Activated naive CD4-positive, alpha-beta T cell treated with anti-CD3 and anti-CD28 coated beads, Interleukin-2, amount 50 U/mL, for 72 hours (primary cell): ENCODE measurements around the gene TREML4. TPM values are rescaled to one million over a fixed set of nuclear protein-coding genes. Genes with fewer than 3 reads are reported as not detected.

Experiments used
- ATAC-seq, 2 donors: fragments of 150-1000 bp; cut with Tn5 transposase; 2 replicates each; pipeline ENCODE4 v1.10.0; 2021; ENCODE audit warnings: mild to moderate bottlenecking in 2 of 2, moderate library complexity in 2 of 2
- DNase-seq, 2 donors: peaks; one replicate each; pipeline ENCODE4 v3.0.0; 2021 to 2022; ENCODE audit warnings: low spot score in 2 of 2
- H3K27ac Mint-ChIP-seq, 2 donors: one replicate each; pipeline ENCODE4 v1.8.0; 2022; ENCODE audit warnings: mild to moderate bottlenecking in 2 of 2, mixed read lengths in 2 of 2
- H3K36me3 Mint-ChIP-seq, 2 donors: one replicate each; pipeline ENCODE4 v1.8.0; 2022; ENCODE audit warnings: mixed read lengths in 2 of 2
- H3K9me3 Mint-ChIP-seq, 2 donors: one replicate each; pipeline ENCODE4 v1.8.0; 2022; ENCODE audit warnings: mixed read lengths in 2 of 2
- total RNA-seq, 2 donors: library from RNA; stranded (reverse); gene quantifications; one replicate each; pipeline ENCODE4 v1.2.3, GENCODE V29; 2022

Gene TREML4
- total RNA-seq, 2 donors from 2014 or later, result not detected

- H3K36me3 Mint-ChIP-seq, result peaks cover 16 to 18% of the 10 kb centered on the region in 2 donors
- no peak overlapping the region for H3K27ac Mint-ChIP-seq
- peaks cover 13 to 26% of the 10 kb centered on the region in 2 donors for H3K9me3 Mint-ChIP-seq
- DNase-seq (no peak), ATAC-seq (no peak)
Observed at GRCh38 chr6:41262401-41262800, 34.3 kb downstream of the TREML4 start.

GRCh38 chr6:41263267-41263666 lies 35.1 kb downstream of the TREML4 start:
- ATAC-seq, result no peak
- Mint-ChIP-seq H3K9me3 (peaks cover 13 to 26% of the 10 kb centered on the region in 2 donors), H3K27ac (no peak overlapping the region), H3K36me3 (peaks cover 16 to 18% of the 10 kb centered on the region in 2 donors)
- no peak for DNase-seq

DNA sequence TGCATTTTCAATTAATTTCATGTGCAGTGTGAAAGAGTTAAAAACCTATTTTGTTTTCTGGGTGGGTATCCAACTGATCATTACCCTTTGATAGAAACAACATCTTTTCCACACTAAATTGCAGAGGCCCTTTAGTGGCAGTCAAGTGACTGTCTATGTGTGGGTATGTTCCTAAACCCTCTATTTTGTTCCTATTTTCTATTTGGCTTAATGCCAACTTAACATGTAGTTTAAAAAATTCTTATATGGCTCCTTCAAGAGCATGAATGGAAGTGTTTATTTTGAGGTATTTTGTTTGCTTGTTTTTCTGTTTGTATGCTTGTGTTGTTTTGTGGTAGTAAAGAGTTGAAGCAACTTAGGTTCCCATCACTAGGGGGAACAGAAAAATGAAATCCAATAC lies 38.4 kb downstream of the TREML4 start:
- ATAC-seq (no peak), DNase-seq (no peak)
- peaks cover 9 to 24% of the 10 kb centered on the region in 2 donors for H3K9me3 Mint-ChIP-seq
- H3K27ac Mint-ChIP-seq, result no peak overlapping the region
- peaks cover 8 to 16% of the 10 kb centered on the region in 2 donors for H3K36me3 Mint-ChIP-seq

DNA sequence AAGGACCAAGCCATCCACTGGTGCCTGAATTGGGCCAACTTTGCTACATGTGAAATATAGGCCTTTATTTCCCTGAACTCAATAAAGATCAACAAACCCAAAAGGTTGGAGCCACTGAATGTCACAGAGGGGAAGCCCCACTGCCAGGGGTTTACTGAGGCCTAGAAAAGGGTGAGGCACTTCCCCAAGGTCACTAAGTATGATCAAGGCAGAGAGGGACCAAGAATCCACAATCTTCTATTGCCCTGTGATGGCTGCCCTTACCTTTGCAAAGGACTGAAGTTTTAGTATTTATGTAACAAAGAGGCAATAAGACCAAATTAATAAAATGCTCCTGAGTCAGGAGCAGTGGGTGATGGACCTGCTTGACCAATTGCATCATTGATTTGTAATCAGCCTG lies 40.3 kb downstream of the TREML4 start:
- DNase-seq, result no peak
- Mint-ChIP-seq H3K9me3 (peaks cover 0 to 12% of the 10 kb centered on the region in 2 donors), H3K36me3 (peaks cover 3% of the 10 kb centered on the region in 2 donors), H3K27ac (no peak overlapping the region)
- no peak for ATAC-seq

- ATAC-seq (no peak), DNase-seq (no peak)
- Mint-ChIP-seq H3K27ac (no peak overlapping the region), H3K36me3 (no peaks in the 10 kb centered on the region), H3K9me3 (peaks cover 0 to 8% of the 10 kb centered on the region in 2 donors)
Observed at GRCh38 chr6:41269166-41269565, 41.0 kb downstream of the TREML4 start.

- no peak for ATAC-seq
- peaks cover 0 to 8% of the 10 kb centered on the region in 2 donors for H3K9me3 Mint-ChIP-seq
- H3K36me3 Mint-ChIP-seq, result no peaks in the 10 kb centered on the region
- no peak for DNase-seq
- no peak overlapping the region for H3K27ac Mint-ChIP-seq
Observed at GRCh38 chr6:41269716-41270115, 41.6 kb downstream of the TREML4 start.

DNA sequence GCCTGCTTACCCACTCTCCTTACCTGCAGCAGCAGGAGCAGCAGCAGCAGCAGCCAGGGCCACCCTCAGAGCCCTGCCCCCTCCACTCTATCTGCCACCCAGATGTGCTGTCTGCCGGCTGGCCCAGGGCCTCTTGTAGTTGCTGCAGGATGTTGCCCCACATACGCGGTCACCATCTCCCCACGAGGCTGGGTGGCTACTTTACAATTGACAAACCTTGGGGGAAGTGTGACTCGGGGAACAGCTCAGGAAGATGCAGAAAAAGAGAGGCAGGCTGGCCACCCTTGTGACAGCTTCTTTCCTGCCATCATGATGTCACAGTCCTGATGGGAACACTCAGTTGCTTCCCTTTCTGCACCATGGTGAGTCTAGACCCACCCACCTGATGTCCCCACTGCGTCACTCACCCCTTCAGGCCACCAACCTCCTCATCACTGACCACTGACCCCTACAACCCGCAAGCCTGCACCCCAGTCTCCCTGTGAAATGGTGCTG lies 43.8 kb downstream of the TREML4 start:
- ATAC-seq, result no peak
- DNase-seq, result no peak
- peaks cover 0 to 8% of the 10 kb centered on the region in 2 donors for H3K9me3 Mint-ChIP-seq
- H3K27ac Mint-ChIP-seq, result no peak overlapping the region
- no peaks in the 10 kb centered on the region for H3K36me3 Mint-ChIP-seq

DNA sequence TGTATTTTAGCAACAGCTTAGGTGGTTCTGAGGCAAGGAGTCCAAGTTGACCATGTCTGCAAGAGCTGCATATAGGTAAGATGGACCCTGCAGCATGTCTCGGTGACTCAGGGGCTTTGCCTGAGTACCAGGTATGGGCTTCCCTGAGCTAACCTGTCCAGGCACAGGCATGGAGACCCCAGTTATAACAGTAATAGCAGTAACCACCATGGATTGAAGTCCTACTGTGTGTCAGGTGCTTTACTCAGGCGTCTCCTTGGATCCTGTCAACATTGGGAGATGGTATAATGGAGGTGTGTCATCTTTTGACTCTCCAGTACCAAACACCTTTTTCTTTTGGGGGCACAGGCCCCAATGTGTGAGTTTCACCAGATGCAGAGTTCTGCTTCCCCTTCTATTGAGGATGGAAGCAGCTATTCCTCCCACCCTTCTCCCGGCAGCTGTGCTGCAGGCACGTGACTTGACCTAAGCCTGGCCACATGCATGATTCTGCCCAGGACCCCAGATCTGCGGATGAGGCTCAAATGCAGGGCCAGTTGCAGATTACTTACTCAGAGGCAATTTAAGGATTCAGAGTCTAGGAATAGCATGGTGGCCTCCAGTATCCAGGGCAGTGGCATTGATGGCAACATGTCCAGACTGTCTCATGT lies 44.6 kb downstream of the TREML4 start:
- ATAC-seq, result no peak
- Mint-ChIP-seq H3K36me3 (no peaks in the 10 kb centered on the region), H3K9me3 (peaks cover 0 to 8% of the 10 kb centered on the region in 2 donors), H3K27ac (no peak overlapping the region)
- DNase-seq, result no peak

- no peak for DNase-seq
- Mint-ChIP-seq H3K36me3 (no peaks in the 10 kb centered on the region), H3K27ac (no peak overlapping the region), H3K9me3 (peaks cover 0 to 8% of the 10 kb centered on the region in 2 donors)
- ATAC-seq, result no peak
Observed at GRCh38 chr6:41273714-41274113, 45.6 kb downstream of the TREML4 start.

DNA sequence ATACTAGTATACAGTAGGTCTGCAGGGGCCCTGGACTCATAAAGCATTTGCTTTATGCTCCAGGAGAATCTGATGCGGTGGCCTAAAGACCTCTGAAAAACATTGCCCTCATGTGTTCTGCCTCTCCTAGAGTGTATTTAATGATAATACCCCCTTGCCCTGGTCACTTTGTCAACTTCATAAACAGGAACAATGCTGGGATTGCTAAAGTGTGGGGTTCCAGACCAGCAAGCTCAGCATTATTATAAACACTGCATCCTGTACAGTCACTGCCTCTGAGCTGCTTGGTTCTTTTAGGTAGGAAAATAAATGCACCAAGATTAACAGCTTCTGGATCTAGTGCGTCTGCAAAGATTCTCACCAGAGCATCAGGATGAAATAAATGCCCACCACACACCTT lies 46.1 kb downstream of the TREML4 start:
- H3K27ac Mint-ChIP-seq, result no peak overlapping the region
- peaks cover 0 to 8% of the 10 kb centered on the region in 2 donors for H3K9me3 Mint-ChIP-seq
- no peak for ATAC-seq

GRCh38 chr6:41275489-41275888 lies 47.3 kb downstream of the TREML4 start:
- no peak for ATAC-seq
- Mint-ChIP-seq H3K36me3 (no peaks in the 10 kb centered on the region), H3K27ac (no peak overlapping the region), H3K9me3 (peaks cover 0 to 8% of the 10 kb centered on the region in 2 donors)
- no peak for DNase-seq

More for the DNA sequence above, 46.1 kb downstream of the TREML4 start:
- no peaks in the 10 kb centered on the region for H3K36me3 Mint-ChIP-seq
- no peak for DNase-seq

GRCh38 chr6:41277605-41278004 lies 49.5 kb downstream of the TREML4 start:
- DNase-seq (no peak), ATAC-seq (no peak)
- H3K9me3 Mint-ChIP-seq, result no peaks in the 10 kb centered on the region
- H3K27ac Mint-ChIP-seq, result no peak overlapping the region
- H3K36me3 Mint-ChIP-seq, result peaks cover 0 to under 1% of the 10 kb centered on the region in 2 donors

DNA sequence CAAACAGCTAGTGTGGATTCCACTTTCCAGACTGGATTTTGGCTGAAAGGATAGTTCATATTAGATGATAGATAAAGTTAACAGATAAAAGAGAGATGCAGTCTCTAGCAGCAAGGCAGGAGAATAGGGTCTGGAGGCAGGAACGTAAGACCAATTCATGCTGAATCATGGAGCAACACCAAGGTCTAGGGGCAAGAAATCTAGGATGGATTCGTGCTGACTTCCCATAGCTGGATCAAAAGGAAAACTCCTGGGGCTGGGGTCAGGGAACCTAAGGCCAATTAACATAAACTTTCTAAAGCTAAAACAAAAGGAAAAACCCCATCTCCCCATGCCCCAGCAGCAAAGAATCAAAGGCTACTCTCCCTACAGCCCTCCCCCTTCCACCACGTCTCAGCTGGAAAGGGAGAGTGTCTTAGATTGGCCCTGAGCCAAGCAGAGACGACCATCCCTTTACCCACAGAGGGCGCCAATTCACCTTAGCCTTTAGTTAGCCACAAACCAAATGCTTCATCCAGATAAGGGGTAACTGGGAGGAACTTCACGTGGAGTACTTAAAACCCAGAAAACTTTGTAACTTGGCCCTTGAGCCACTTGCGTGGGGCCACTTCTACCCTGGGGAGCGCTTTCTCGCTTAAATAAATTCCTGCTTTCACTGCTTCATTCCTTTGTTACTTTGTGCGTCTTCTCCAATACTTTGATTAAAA lies 50.7 kb downstream of the TREML4 start:
- peak overlapping the region in 1 of 2 donors; percentile 12 for H3K27ac Mint-ChIP-seq
- peaks cover 0 to 12% of the 10 kb centered on the region in 2 donors for H3K36me3 Mint-ChIP-seq

GRCh38 chr6:41280381-41281057 lies 52.4 kb downstream of the TREML4 start:
- Mint-ChIP-seq H3K9me3 (peaks cover 0 to 4% of the 10 kb centered on the region in 2 donors), H3K36me3 (peaks cover 0 to 12% of the 10 kb centered on the region in 2 donors), H3K27ac (no peak overlapping the region)
- DNase-seq (no peak), ATAC-seq (no peak)

More for the DNA sequence above, 50.7 kb downstream of the TREML4 start:
- DNase-seq (peak; percentile 60 to 69), ATAC-seq (peak; percentile 76 to 82)
- H3K9me3 Mint-ChIP-seq, result peaks cover 0 to 4% of the 10 kb centered on the region in 2 donors

- H3K36me3 Mint-ChIP-seq, result peaks cover 0 to 17% of the 10 kb centered on the region in 2 donors
Observed at GRCh38 chr6:41283600-41283999, 55.5 kb downstream of the TREML4 start.

GRCh38 chr6:41284726-41285125 lies 56.6 kb downstream of the TREML4 start:
- ATAC-seq (no peak), DNase-seq (no peak)
- H3K9me3 Mint-ChIP-seq, result peaks cover 0 to 9% of the 10 kb centered on the region in 2 donors
- peaks cover 0 to 17% of the 10 kb centered on the region in 2 donors for H3K36me3 Mint-ChIP-seq
- H3K27ac Mint-ChIP-seq, result no peak overlapping the region

More at GRCh38 chr6:41283600-41283999, 55.5 kb downstream of the TREML4 start:
- no peak for DNase-seq
- Mint-ChIP-seq H3K27ac (no peak overlapping the region), H3K9me3 (peaks cover 0 to 9% of the 10 kb centered on the region in 2 donors)
- ATAC-seq, result no peak
